ENCODE measurements around the gene TSGA10IP. TPM values are rescaled to one million over a fixed set of nuclear protein-coding genes. Genes with fewer than 3 reads are reported as not detected.

Gene TSGA10IP
- total RNA-seq, 1 experiment from 2014 or later = not detected

- no peak for TF ChIP-seq REST (IDR thresholded peaks at IDR 0.05; ENCODE audit: low read depth)
These were observed 33.4 kb upstream of the TSGA10IP start (continued) for GRCh38 chr11:65911682-65912568.

- Histone ChIP-seq H3K9me2 (ENCODE audit: insufficient read depth) (no peaks in the 10 kb centered on the region), H3K27ac (ENCODE audit: low read depth, low read length) (peak overlapping the region; percentile 75), H3K79me2 (ENCODE audit: insufficient read depth, low read length) (peaks cover 21% of the 10 kb centered on the region), H3K9me3 (ENCODE audit: control insufficient read depth in 1 of 2, insufficient read depth in 1 of 2, low read depth in 1 of 2, low read length in 2 of 2) (no peaks in the 10 kb centered on the region), H3K27me3 (ENCODE audit: insufficient read depth, low read length) (no peaks in the 10 kb centered on the region), H3K4me3 (replicated peaks in 1 of 2; ENCODE audit: low read depth in 1 of 2, low read length in 2 of 2) (no peak overlapping the region), H2AFZ (ENCODE audit: low read depth, low read length, poor library complexity, severe bottlenecking) (no peak overlapping the region), H4K20me1 (ENCODE audit: insufficient read depth) (no peaks in the 10 kb centered on the region), H3K4me1 (ENCODE audit: control insufficient read depth in 1 of 2, insufficient read depth in 2 of 2, low read length in 2 of 2) (peaks cover 67 to 97% of the 10 kb centered on the region in 2 experiments), H3K9ac (ENCODE audit: low read length) (peak overlapping the region; percentile 75), H3K4me2 (ENCODE audit: low read length) (peak overlapping the region; percentile 96), H3K36me3 (ENCODE audit: control insufficient read depth in 1 of 2, insufficient read depth in 2 of 2, low read length in 2 of 2) (no peaks in the 10 kb centered on the region; a peak in 1 of 4 replicates)
- ATAC-seq (no peak), DNase-seq (ENCODE audit: low read depth, low spot score) (no peak)
- no TSS peak for BruUV-seq (replicated peaks)
- ChIA-PET CTCF (interaction anchor here (2.9 kb wide), 1 partner anchor 24 kb away, joined by 19 read pairs; the partner anchor contains the start of genes CCDC85B and FIBP), POLR2A (interaction anchor here (0.6 to 4.8 kb wide), 4 partner anchors 10 to 23 kb away, joined by 3 to 39 read pairs (median 20); partner anchors contain the start of genes CCDC85B, FIBP and FOSL1), RAD21 (ENCODE audit: low non-redundant PET in 1 of 2, low total read pairs in 2 of 2, uncharacterized antibody in 2 of 2, unreplicated experiment in 2 of 2) (interaction anchor here in 1 of 2 experiments (0.7 kb wide), 1 partner anchor 24 kb away, joined by 3 read pairs; the partner anchor contains the start of gene FIBP)
- intact Hi-C loops (cut with micrococcal nuclease) = no loop called here
- TF ChIP-seq SP1 (IDR thresholded peaks at IDR 0.05; ENCODE audit: low read depth) = no peak
These were observed 32.4 kb upstream of the TSGA10IP start for GRCh38 chr11:65912845-65913244.
